ENCODE data around the gene FBN3. TPM values are rescaled to one million over a fixed set of nuclear protein-coding genes. Genes with fewer than 3 reads are reported as not detected.

The FBN3 gene
- total RNA-seq, 1 donor from 2014 or later: 0.57 TPM

- Mint-ChIP-seq H3K9me3 (ENCODE audit: low read depth) (no peaks in the 10 kb centered on the region), H3K36me3 (ENCODE audit: low read depth) (no peaks in the 10 kb centered on the region), H3K4me3 (ENCODE audit: unreplicated experiment) (no peak overlapping the region), H3K4me1 (ENCODE audit: low read depth) (no peaks in the 10 kb centered on the region), H3K27me3 (ENCODE audit: low read depth) (peaks cover 15% of the 10 kb centered on the region), H3K27ac (ENCODE audit: unreplicated experiment) (no peak overlapping the region)
- no peak for TF ChIP-seq CTCF (IDR thresholded peaks at IDR 0.05)
- DNase-seq (ENCODE audit: low spot score): peak; percentile 82
Observed at GRCh38 chr19:8132858-8133458, 16.4 kb downstream of the FBN3 start.

- no peak overlapping the region for H3K27ac Mint-ChIP-seq (ENCODE audit: unreplicated experiment)
- peak; percentile 87 for DNase-seq (ENCODE audit: low spot score)
- H3K9me3 Mint-ChIP-seq (ENCODE audit: low read depth): no peaks in the 10 kb centered on the region
- no peaks in the 10 kb centered on the region for H3K36me3 Mint-ChIP-seq (ENCODE audit: low read depth)
- H3K4me3 Mint-ChIP-seq (ENCODE audit: unreplicated experiment): no peak overlapping the region
- H3K27me3 Mint-ChIP-seq (ENCODE audit: low read depth): peaks cover 15% of the 10 kb centered on the region
- no peak for TF ChIP-seq CTCF (IDR thresholded peaks at IDR 0.05)
- no peaks in the 10 kb centered on the region for H3K4me1 Mint-ChIP-seq (ENCODE audit: low read depth)
Observed at GRCh38 chr19:8131517-8131916, 17.9 kb downstream of the FBN3 start.

- H3K4me1 Mint-ChIP-seq (ENCODE audit: low read depth): no peaks in the 10 kb centered on the region
Observed at GRCh38 chr19:8129061-8129618, 20.3 kb downstream of the FBN3 start.

GRCh38 chr19:8128551-8128950, 20.8 kb downstream of the FBN3 start:
- Mint-ChIP-seq H3K9me3 (ENCODE audit: low read depth) (no peaks in the 10 kb centered on the region), H3K4me1 (ENCODE audit: low read depth) (no peaks in the 10 kb centered on the region), H3K27ac (ENCODE audit: unreplicated experiment) (no peak overlapping the region), H3K27me3 (ENCODE audit: low read depth) (peaks cover 22% of the 10 kb centered on the region), H3K36me3 (ENCODE audit: low read depth) (no peaks in the 10 kb centered on the region), H3K4me3 (ENCODE audit: unreplicated experiment) (no peak overlapping the region)
- DNase-seq (ENCODE audit: low spot score): no peak
- no peak for TF ChIP-seq CTCF (IDR thresholded peaks at IDR 0.05)

More at GRCh38 chr19:8129061-8129618, 20.3 kb downstream of the FBN3 start:
- Mint-ChIP-seq H3K27ac (ENCODE audit: unreplicated experiment) (no peak overlapping the region), H3K36me3 (ENCODE audit: low read depth) (no peaks in the 10 kb centered on the region), H3K4me3 (ENCODE audit: unreplicated experiment) (no peak overlapping the region), H3K9me3 (ENCODE audit: low read depth) (no peaks in the 10 kb centered on the region), H3K27me3 (ENCODE audit: low read depth) (peaks cover 18% of the 10 kb centered on the region)
- no peak for TF ChIP-seq CTCF (IDR thresholded peaks at IDR 0.05)
- DNase-seq (ENCODE audit: low spot score): no peak

GRCh38 chr19:8127311-8127710, 22.1 kb downstream of the FBN3 start:
- Mint-ChIP-seq H3K4me3 (ENCODE audit: unreplicated experiment) (no peak overlapping the region), H3K4me1 (ENCODE audit: low read depth) (no peaks in the 10 kb centered on the region), H3K36me3 (ENCODE audit: low read depth) (no peaks in the 10 kb centered on the region), H3K9me3 (ENCODE audit: low read depth) (no peaks in the 10 kb centered on the region), H3K27ac (ENCODE audit: unreplicated experiment) (no peak overlapping the region), H3K27me3 (ENCODE audit: low read depth) (peaks cover 22% of the 10 kb centered on the region)
- TF ChIP-seq CTCF (IDR thresholded peaks at IDR 0.05): no peak
- no peak for DNase-seq (ENCODE audit: low spot score)

Data from chondrocyte (in vitro differentiated cells).